ENCODE measurements around the gene GALNTL6.

The GALNTL6 gene

GRCh38 chr4:172243551-172243950 is 430.3 kb downstream of the GALNTL6 start:
- DNase-seq: no peak

GRCh38 chr4:172245516-172245915 is 432.3 kb downstream of the GALNTL6 start:
- DNase-seq: no peak

- no peak for DNase-seq
These were observed 440.2 kb downstream of the GALNTL6 start for GRCh38 chr4:172253409-172253808.

GRCh38 chr4:172256820-172257219 is 443.6 kb downstream of the GALNTL6 start:
- DNase-seq: no peak

GRCh38 chr4:172270397-172270796 is 457.2 kb downstream of the GALNTL6 start:
- DNase-seq: peak in 1 of 2 experiments; percentile 4

- no peak for DNase-seq
These were observed 473.9 kb downstream of the GALNTL6 start for GRCh38 chr4:172287117-172287516.

- no peak for DNase-seq
These were observed 492.5 kb downstream of the GALNTL6 start for GRCh38 chr4:172305698-172306097.

GRCh38 chr4:172308078-172308477 is 494.9 kb downstream of the GALNTL6 start:
- DNase-seq: no peak

GRCh38 chr4:172311682-172312081 is 498.5 kb downstream of the GALNTL6 start:
- no peak for DNase-seq

- DNase-seq: no peak
These were observed 510.1 kb downstream of the GALNTL6 start for GRCh38 chr4:172323288-172323687.

- no peak for DNase-seq
These were observed 531.2 kb downstream of the GALNTL6 start for GRCh38 chr4:172344308-172344938.

GRCh38 chr4:172348426-172348825 is 535.2 kb downstream of the GALNTL6 start:
- no peak for DNase-seq

- DNase-seq: no peak
These were observed 539.2 kb downstream of the GALNTL6 start for GRCh38 chr4:172352356-172352755.

GRCh38 chr4:172356016-172356415 is 542.8 kb downstream of the GALNTL6 start:
- no peak for DNase-seq

GRCh38 chr4:172357006-172357540 is 543.9 kb downstream of the GALNTL6 start:
- no peak for DNase-seq

GRCh38 chr4:172362569-172362968 is 549.4 kb downstream of the GALNTL6 start:
- DNase-seq: no peak

GRCh38 chr4:172369471-172369959 is 556.3 kb downstream of the GALNTL6 start:
- DNase-seq: no peak

- no peak for DNase-seq
These were observed 564.4 kb downstream of the GALNTL6 start for GRCh38 chr4:172377486-172378140.

GRCh38 chr4:172379834-172380233 is 566.6 kb downstream of the GALNTL6 start:
- no peak for DNase-seq

- no peak for DNase-seq
These were observed 577.1 kb downstream of the GALNTL6 start for GRCh38 chr4:172390331-172390730.

- DNase-seq: no peak
These were observed 579.5 kb downstream of the GALNTL6 start for GRCh38 chr4:172392741-172393140.

GRCh38 chr4:172393220-172393619 is 580.0 kb downstream of the GALNTL6 start:
- DNase-seq: no peak

GRCh38 chr4:172404676-172405075 is 591.5 kb downstream of the GALNTL6 start:
- DNase-seq: peak; percentile 83 to 90

- no peak for DNase-seq
These were observed 597.2 kb downstream of the GALNTL6 start for GRCh38 chr4:172410363-172410762.
